Hippocampal formation (tissue), 2 donors: Measurements from ENCODE around the gene UROD.
"Not testable (repeated sequence)": the region's sequence is repeated elsewhere in the genome, so short reads cannot be mapped to it uniquely, and the experiment has no call there.

Experiments used
- DNase-seq, 2 donors: peaks; one replicate each; lab custom pipeline; 2025; lab: John Stamatoyannopoulos, UW

The UROD gene

DNA sequence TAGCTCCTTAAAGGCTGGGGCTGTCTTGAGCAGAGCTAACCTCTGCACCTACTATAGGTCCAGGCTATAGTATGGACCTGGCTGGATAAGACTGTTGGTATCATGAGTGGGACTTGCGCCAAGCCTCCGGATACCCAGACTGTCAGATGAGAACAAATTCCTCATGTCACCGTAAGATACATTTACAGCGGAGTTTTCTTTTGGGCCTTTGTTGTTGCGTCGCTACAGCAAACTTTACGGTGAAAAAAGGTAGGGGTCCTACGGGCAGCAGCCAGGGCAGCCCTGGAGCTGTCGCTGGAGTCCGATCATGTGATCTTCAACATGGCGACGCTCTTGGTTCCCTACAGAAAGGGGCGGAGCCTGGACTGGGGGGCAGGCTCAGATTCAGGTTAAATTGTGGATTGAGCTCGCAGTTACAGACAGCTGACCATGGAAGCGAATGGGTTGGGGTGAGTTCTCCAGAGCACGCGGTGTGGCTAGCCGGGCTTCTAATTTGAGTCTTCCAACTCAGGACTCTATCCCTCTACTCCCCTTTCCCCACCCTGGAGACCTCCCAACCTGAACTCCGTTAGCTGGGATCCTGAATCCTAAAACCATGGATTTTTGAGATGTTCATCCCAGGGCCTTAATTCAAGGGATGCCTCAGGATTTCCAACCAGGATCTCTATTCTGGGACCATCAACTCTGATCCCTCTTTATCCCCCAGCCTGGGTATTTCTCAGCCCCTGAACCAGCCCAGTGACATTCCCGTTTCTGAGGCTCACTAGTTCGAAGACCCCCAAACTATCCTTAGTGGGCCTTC is at the start of gene UROD:
Gene UROD (plus strand): TSS at position 418 of the 802 bp plus-strand sequence. CDS start 12 bp downstream, at position 430.
- DNase-seq = peak; percentile 84 to 97

DNA sequence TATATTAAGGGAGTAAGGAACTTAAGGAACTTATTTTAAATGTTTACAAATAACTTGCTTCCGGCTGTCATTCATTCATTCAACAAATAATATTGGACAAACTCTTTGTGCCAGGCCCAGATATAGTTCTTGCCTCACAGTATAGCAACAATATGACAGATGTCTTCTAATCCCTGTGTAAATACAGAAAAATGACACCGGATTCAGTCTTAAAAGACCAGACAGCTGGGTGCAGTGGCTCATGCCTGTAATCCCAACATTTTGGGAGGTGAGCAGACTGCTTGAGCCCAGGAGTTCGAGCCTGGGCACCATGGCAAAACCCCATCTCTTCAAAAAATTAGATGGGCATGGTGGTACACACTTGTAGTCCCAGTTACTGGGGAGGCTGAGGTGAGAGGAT is 49.3 kb upstream of the UROD start:
- DNase-seq = no peak

DNA sequence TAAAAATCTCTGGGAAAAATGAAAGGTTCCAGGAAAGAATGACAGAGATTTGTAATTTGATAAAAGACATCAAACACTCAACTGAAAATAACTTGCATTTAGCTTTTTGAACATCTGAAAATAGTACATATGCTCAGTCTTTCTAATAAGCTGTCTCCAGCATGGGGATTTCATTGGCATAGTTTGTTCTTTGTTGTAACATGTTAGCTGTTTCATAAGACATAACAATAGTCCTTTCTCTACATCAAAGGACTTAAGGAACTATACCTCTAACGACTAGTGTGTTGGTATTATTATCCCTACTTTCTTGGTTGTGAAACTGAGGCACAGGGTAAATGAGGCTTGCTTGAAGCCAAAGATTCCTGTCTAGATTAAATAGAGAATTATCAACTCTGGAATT is 47.7 kb upstream of the UROD start:
- DNase-seq = no peak

DNA sequence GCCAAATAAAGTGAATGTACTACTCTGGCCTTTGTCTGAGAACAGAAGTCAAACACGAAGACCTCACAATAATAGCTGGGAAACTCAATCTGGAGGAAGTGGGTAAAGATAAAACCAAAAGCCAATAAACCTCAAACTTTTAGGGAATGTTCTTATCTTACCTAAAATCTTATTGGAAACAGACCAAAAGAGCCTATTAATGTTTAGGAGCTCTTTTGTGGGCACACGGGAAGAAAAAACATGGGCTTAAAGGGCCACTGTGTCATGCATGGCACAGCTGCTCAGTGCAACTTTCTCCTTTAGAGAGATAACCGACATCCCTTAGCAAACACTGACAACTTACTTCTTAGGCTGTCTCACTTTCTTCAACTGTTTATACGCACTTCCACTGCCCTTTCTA is 41.7 kb upstream of the UROD start:
- DNase-seq = no peak

DNA sequence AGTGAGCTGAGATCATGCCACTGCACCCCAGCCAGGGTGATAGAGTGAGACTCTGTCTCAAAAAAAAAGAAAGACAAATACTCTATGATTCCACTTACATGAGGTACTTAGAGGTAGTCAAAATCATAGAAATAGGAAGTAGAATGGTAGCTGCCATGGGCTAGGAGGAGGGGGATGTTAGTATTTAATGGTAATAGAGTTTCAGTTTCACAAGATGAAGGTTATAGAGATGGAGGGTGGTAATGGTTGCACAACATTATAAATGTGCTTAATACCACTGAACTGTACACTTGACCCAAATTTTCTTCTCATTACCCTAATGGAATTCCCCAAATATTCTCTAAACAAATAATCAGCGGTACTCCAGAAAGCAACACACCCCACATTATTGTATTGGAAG is 38.4 kb upstream of the UROD start:
- DNase-seq = no peak

DNA sequence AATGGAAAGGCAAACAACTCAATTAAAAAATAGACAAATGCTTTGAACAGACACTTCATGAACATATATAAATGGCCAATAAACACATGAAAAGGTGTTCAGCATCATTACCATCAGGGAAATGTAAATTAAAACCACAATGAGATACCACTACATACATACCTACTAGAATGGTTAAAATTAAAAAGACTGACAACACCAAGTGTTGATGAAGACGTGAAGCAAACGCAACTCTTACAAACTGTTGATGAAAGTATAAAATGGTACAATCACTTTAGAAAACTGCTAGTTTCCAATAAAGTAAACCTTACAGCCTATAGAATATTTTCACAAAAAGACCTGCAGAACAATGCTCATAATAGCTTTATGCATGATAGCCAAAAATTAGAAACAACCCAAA is 35.8 kb upstream of the UROD start:
- no peak for DNase-seq

DNA sequence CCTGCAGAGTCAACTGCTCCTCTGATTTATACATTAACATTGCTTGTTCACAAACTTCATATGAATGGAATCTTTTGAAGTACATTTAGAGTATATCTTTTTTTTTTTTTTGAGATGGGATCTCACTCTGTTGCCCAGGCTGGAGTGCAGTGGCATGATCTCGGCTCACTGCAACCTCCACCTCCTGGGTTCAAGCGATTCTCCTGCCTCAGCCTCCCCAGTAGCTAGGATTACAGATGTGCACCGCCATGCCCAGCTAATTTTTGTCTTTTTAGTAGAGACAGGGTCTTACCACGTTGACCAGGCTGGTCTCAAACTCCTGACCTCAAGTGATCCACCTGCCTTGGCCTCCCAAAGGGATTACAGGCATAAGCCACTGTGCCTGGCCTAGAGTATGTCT is 34.7 kb upstream of the UROD start:
- not testable (repeated sequence) for DNase-seq

DNA sequence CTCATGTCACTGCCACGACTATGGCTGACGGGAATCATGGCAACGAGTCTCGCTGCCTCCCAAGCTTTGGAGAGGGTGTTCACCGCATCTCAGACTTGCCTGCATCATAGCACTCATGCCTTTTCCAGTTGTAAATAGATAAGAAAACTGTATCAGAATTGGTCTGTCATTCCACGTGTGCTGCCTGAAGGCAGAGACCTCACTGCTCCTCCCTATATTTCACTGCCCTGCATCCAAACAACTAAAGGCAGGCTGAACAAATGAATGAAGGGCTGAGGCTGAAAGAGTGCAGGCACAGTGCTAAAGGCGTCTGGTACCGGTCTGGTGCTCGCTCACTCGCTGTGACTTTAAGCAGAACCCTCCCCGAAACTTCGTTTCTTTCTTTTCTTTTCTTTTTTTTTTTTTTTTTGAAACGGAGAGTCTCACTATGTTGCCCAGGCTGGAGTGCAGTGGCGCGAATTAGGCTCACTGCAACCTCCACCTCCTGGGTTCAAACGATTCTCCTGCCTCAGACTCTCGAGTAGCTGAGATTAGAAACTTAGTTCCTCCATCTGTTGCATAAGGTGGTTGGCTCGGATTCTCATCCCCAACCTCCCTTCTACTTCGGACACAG is 26.2 kb upstream of the UROD start:
- DNase-seq = no peak

DNA sequence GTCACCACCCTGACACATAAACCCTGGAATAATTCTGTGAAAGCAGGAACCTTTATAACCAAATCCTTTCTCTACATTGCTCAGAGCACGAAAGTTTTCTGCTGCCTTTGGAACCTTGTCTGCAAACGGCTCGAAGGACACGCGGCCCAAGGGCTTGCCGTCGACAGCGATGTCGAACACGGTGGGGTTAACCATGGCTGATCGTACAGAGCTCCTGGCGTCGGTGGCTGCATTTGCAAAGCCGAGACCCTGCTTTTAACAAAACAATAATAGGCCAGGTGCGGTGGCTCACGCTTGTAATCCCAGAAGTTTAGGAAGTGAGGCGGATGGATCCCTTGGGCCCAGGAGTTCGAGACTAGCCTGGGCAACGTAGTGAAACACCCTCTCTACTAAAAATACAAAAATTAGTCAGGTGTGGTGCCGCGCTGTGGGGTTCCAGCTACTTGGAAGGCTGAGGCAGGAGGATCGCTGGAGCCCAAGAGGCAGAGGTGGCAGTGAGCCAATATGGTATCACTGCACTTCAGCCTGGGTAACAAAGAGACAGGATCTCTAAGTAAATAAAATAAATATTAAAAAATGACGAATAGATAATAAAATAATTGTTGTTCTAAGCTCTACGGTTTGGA is 23.4 kb upstream of the UROD start:
- DNase-seq = no peak

DNA sequence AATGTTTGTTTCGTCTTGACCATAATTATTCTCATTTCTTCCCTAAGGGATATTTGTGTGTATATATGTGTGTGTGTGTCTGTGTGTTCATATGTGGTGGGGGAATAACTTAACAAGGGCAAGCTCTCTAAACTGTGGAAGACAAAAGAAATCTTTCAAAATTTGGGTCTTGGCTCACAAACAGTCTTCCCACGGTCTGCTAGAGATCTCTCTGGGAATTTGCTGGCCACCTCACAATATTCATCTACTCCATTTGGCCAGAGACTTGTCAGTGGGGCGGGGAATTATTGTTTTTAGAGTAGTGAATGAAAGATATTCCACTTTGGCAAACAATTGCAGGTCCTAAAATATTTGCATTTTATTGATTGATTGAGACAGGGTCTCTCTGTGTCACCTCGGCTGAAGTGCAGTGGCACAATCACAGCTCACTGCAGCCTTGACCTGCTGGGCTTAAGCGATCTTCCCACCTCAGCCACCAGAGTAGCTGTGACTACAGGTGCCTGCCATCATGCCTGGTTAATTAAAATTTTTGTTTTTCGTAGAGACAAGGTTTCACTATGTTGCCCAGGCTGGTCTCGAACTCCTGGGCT is 17.6 kb upstream of the UROD start:
- DNase-seq = no peak

DNA sequence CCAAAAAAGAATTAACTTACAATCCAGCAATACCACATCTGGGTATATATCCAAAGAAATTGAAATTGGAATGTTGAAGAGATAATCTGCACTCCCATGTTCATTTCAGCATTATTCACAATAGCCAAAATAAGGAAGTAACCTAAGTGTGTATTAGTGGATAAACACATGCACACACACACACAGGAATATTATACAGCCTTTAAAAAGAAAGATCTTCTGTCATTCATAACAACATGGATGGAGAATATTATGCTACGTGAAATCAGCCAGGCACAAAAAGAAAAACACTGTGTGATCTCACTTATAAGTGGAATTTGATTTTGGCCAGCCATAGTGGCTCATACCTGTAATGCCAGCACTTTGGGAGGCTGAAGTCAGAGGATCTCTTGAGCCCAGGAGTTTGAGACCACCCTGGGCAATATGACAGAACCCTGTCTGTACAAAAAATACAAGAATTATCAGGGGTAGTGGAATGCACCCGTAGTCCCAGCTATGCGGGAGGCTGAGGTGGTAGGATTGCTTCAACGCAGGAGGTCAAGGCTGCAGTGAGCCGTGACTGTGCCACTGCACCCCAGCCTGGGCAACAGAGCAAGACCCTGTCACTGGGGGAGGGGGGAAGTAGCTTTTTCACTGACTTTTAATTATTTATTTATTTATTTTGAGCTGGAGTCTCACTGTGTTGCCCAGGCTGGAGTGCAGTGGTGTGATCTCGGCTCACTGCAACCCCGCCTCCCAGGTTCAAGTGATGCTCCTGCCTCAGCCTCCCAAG is 16.4 kb upstream of the UROD start:
- no peak for DNase-seq

DNA sequence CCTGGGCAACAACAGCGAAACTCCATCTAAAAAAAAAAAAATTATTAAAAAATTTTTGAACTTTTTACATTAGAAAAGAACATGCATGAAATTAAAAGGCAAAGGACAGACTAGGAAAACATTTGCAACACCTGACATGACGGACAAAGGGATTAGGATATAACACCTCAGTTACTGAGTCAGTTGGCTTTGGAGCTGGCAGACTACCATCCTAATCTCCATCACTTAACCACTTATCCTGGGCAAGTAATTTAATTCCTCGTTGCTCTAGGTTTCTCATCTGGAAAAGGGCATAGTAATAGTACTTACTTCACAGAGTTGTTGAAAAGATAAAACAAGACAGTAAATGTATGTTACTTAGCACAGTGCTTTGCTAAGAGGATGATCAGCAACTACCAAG is 12.8 kb upstream of the UROD start:
- no peak for DNase-seq

DNA sequence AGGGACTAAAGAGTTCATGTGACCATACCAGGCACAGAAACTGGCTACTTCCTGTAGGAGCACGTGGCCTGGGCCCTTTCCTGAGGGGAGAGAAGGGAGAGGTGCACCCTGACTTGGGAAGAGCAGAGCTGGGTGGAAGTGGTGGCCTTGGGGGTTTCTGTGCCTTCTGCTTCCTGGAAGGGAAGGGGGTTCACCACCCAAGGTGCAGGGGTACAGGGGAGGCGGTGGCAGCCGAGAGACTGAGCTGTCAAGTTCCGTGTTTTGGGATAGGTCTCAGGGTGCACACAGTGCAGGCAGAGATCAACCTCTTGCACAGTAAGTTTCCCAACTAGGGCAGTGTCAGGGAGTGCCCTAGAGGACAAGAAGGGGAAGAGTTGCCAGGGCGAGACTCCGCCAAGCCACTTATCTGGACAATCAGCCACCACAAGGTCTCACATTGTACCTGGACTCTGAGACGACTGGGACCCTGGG is 11.0 kb upstream of the UROD start:
- DNase-seq = no peak

DNA sequence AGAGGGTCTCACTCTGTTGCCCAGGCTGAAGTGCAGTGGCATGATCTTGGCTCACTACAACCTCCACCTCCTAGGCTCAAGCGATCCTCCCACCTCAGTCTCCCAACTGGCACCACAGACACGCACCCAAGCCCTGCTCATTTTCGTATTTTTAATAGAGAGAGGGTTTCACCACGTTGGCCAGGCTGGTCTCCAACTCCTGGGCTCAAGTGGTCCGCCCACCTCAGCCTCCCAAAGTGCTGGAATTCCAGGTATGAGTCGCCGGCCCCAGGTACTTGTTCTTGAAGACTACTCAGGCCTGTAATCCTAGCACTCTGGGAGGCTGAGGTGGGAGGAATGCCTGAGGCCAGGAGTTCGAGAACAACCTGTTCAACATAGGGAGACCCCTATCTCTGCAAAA is 10.5 kb upstream of the UROD start:
- not testable (repeated sequence) for DNase-seq

DNA sequence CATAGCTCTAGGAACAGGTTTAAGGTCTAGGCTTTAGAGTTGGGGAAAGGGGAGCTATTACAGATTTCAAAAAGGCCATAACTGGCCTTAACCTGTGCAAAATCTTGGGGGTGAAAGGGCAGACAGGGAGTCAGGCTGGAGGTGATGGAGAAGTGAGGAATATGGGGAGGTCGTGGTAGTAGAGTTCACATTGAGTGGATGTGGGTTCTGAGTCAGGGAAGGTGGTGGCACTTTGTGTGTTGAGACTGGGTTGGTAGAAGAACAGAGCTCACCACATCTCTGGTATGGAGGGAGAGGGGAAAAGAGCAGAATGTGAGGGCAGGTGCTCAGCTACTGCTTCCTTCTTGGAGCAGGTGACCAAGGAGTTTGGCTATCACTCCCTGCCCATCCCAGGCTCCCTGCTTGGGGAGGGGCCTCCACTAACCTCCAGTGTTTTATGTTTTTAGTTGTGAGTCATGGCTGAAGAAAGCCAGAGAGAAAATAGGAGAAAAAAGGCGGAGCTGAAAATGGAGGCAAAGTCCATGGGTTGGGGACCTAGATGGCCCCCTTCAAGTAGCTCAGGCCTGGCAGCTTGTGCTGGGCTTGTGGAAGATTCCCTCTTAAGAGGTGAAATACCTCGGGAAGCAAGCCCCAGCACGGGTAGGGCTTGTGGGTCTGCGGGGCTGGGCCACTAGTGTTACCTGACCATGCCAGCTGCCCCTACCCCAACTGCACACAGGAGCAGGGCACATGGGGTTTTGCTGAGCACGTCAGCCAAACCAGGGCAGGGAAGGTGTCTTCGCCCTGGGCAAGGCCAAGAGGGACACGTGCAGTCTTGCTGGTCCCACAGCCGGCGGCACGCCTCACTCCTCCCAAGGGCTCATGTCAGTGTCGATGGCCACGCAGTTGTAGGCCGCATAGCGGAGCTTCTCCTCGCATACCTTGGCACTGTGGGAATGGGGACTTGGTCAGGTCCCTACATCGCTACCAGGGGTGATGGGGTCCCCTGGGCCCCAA is 9.1 kb upstream of the UROD start:
- DNase-seq = no peak

DNA sequence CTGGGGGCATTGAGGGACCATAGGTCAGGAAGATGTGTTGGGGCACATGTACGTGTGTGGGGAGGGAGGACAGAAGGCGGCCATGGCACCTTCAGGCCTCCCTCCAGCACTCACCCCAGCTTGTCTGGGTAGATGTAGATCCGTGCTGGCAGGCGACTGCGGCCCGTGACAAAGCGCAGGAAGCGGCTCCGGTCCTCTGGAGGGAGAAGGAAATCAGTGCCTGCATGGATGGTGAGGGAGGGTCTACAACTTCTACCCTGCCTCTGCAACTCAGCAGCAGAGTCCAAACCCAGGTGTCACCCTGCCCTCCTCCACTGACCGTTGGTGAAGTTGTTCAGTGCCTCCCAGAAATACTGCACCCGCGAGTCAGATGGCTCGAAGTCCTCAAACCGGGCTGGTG is 8.3 kb upstream of the UROD start:
- no peak for DNase-seq

DNA sequence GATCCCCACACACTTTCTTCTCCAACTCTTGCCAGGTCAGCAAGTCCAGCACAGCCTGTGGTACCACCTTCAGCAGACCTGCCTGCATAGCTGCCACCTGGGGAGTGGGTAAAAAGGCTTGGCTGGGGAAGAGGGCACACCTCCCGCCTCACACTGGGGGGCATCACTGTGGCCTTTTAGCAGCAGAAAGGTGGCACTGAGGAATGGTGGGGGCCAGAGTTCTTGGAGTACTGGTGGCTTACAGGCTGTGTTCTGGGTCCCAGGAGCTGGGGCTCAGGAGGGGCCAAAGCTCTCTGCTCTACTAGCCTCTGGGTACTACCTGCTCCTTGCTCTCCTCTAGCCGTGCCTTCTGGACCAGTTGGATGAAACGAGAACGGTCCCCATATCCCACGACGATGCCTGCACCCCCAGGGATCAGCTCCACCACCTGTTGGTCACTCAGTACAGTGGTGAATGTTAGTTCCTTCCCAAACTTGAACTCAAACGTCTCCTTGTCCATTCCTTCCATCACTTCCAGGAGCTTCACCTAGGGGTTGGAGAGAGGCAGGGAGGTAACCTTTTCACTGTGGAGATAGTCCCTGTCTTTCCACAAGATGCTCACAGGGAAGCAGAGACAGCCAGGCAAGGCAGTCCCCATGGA is 7.7 kb upstream of the UROD start:
- DNase-seq = no peak

DNA sequence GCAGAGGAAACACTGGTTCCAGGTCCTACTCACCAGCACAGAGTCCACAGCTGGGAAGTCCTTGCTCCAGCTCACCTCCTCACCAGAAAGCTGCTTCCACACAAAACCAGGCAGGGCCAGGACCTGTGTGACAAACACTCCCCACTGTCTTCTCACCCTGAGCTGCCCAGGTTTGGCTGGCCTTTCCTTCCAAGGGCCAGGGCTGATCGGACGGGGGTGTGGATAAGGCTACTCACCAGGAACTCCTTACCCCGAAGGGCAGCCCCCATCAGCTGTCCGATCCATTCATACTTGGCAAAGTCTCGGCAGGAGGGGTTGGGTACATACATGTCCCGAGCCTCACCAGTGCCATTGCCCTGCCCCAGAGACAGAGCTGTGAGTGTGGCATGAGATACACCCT is 6.3 kb upstream of the UROD start:
- DNase-seq = no peak

DNA sequence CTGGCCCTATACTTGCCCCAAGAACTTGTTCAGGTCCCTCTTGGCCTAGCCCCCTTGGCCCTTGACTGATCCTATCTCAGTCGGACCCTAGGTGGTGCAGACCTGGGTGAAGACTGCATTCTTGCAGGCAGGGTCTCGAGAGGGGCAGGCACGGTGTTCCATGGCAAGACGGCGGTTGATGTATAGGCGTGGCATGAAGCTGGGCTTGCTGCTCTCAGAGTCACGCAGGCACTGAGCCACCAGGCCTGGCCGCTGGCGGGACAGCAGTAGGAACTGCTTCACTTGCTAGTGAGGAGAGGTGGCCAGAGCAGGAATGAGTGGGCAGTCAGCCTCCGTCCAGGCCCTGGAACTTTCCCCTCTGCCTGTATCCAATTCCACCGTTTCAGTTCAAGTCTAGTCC is 4.7 kb upstream of the UROD start:
- no peak for DNase-seq

DNA sequence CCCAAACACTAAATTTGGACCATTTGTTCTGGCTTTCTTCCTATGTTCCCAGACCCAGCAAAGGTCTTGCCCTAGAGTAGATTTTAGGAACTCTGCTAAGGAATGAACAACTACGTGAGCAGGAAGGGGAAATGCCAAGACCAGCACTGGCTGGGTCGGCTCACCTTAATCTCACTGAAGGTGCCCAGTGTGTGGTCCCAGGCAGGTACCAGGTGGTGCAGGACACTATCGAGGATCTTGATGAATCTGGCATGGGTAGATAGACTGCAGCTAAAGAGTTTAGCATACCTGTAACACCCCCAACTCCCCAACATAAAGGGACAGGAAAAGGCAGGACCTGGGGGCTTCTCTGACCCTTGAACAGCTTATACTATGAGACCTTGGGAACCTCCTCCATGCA is 4.0 kb upstream of the UROD start:
- no peak for DNase-seq
